ENCODE results near the gene URB2.

DNA sequence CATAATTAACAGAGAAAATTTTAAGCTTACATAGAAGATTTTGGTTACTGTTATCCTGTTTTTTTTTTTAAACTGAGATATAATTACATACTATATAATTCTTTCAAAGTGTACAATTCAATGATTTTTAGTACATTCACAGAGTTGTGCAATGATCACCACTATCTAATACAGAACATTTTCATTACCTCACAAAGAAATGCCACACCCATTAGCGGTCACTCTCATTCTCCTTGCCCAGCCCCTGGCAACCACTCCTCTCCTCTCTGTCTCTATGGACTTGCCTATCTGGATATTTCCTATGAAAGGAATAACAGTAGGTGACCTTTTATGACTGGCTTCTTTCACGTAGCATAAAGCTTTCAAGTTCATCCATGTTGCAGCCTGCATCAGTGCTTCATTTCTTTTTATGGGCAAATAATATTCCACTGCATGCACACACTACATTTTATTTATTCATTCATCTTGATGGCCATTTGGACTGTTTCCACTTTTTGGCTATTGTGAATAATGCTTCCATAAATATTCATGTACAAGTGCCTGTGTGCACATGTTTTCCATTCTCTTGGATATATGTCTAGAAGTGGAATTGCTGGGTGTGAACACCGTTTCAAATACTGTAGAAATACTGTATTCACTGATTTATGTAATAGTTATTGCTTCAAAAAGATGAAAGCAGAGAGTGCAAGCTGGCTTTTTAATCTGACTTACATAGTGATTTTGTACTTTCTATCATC is 26.7 kb upstream of the URB2 start:
- TF ChIP-seq, protein P1, sequence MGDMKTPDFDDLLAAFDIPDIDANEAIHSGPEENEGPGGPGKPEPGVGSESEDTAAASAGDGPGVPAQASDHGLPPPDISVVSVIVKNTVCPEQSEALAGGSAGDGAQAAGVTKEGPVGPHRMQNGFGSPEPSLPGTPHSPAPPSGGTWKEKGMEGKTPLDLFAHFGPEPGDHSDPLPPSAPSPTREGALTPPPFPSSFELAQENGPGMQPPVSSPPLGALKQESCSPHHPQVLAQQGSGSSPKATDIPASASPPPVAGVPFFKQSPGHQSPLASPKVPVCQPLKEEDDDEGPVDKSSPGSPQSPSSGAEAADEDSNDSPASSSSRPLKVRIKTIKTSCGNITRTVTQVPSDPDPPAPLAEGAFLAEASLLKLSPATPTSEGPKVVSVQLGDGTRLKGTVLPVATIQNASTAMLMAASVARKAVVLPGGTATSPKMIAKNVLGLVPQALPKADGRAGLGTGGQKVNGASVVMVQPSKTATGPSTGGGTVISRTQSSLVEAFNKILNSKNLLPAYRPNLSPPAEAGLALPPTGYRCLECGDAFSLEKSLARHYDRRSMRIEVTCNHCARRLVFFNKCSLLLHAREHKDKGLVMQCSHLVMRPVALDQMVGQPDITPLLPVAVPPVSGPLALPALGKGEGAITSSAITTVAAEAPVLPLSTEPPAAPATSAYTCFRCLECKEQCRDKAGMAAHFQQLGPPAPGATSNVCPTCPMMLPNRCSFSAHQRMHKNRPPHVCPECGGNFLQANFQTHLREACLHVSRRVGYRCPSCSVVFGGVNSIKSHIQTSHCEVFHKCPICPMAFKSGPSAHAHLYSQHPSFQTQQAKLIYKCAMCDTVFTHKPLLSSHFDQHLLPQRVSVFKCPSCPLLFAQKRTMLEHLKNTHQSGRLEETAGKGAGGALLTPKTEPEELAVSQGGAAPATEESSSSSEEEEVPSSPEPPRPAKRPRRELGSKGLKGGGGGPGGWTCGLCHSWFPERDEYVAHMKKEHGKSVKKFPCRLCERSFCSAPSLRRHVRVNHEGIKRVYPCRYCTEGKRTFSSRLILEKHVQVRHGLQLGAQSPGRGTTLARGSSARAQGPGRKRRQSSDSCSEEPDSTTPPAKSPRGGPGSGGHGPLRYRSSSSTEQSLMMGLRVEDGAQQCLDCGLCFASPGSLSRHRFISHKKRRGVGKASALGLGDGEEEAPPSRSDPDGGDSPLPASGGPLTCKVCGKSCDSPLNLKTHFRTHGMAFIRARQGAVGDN (CRISPR knock-in tag; IDR thresholded peaks at IDR 0.05), result no peak
- TF ChIP-seq ZC3H4 (CRISPR knock-in tag; IDR thresholded peaks at IDR 0.05; ENCODE audit: borderline replicate concordance), result no peak
- TF ChIP-seq POLR2AphosphoS5 (IDR thresholded peaks at IDR 0.05; ENCODE audit: low read depth, low read length), result no peak
- no peak for TF ChIP-seq ZNF224 (CRISPR knock-in tag; IDR thresholded peaks at IDR 0.05)
- TF ChIP-seq, protein P2, sequence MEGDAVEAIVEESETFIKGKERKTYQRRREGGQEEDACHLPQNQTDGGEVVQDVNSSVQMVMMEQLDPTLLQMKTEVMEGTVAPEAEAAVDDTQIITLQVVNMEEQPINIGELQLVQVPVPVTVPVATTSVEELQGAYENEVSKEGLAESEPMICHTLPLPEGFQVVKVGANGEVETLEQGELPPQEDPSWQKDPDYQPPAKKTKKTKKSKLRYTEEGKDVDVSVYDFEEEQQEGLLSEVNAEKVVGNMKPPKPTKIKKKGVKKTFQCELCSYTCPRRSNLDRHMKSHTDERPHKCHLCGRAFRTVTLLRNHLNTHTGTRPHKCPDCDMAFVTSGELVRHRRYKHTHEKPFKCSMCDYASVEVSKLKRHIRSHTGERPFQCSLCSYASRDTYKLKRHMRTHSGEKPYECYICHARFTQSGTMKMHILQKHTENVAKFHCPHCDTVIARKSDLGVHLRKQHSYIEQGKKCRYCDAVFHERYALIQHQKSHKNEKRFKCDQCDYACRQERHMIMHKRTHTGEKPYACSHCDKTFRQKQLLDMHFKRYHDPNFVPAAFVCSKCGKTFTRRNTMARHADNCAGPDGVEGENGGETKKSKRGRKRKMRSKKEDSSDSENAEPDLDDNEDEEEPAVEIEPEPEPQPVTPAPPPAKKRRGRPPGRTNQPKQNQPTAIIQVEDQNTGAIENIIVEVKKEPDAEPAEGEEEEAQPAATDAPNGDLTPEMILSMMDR (CRISPR knock-in tag; IDR thresholded peaks at IDR 0.05), result no peak
- no peak for TF ChIP-seq XRCC5 (optimal IDR thresholded peaks at IDR 0.05; ENCODE audit: low read length)
- TF ChIP-seq FOXM1 (CRISPR knock-in tag; IDR thresholded peaks at IDR 0.05), result no peak
- no peak for TF ChIP-seq ZNF775 (CRISPR knock-in tag; IDR thresholded peaks at IDR 0.05; ENCODE audit: borderline replicate concordance)
- TF ChIP-seq, protein P3, sequence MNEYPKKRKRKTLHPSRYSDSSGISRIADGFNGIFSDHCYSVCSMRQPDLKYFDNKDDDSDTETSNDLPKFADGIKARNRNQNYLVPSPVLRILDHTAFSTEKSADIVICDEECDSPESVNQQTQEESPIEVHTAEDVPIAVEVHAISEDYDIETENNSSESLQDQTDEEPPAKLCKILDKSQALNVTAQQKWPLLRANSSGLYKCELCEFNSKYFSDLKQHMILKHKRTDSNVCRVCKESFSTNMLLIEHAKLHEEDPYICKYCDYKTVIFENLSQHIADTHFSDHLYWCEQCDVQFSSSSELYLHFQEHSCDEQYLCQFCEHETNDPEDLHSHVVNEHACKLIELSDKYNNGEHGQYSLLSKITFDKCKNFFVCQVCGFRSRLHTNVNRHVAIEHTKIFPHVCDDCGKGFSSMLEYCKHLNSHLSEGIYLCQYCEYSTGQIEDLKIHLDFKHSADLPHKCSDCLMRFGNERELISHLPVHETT (CRISPR knock-in tag; conservative IDR thresholded peaks at IDR 0.05), result no peak
- TF ChIP-seq, protein P4, sequence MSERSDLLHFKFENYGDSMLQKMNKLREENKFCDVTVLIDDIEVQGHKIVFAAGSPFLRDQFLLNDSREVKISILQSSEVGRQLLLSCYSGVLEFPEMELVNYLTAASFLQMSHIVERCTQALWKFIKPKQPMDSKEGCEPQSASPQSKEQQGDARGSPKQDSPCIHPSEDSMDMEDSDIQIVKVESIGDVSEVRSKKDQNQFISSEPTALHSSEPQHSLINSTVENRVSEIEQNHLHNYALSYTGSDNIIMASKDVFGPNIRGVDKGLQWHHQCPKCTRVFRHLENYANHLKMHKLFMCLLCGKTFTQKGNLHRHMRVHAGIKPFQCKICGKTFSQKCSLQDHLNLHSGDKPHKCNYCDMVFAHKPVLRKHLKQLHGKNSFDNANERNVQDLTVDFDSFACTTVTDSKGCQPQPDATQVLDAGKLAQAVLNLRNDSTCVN (CRISPR knock-in tag; IDR thresholded peaks at IDR 0.05; ENCODE audit: borderline replicate concordance), result no peak
- TF ChIP-seq, protein P5, sequence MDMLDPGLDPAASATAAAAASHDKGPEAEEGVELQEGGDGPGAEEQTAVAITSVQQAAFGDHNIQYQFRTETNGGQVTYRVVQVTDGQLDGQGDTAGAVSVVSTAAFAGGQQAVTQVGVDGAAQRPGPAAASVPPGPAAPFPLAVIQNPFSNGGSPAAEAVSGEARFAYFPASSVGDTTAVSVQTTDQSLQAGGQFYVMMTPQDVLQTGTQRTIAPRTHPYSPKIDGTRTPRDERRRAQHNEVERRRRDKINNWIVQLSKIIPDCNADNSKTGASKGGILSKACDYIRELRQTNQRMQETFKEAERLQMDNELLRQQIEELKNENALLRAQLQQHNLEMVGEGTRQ (IDR thresholded peaks at IDR 0.05; ENCODE audit: low read depth, low read length), result no peak
- TF ChIP-seq, protein P5 (CRISPR knock-in tag; IDR thresholded peaks at IDR 0.05; ENCODE audit: borderline replicate concordance), result no peak
- TF ChIP-seq SRSF9 (IDR thresholded peaks at IDR 0.05; ENCODE audit: borderline replicate concordance, insufficient read depth, low read depth, low read length, poor library complexity, severe bottlenecking), result no peak
